HepG2 (cell line): ENCODE results near the gene SMARCD1. TPM values are rescaled to one million over a fixed set of nuclear protein-coding genes. Genes with fewer than 3 reads are reported as not detected.

Experiments
- ARID2 ChIP-seq: sonication (generic); formaldehyde crosslinking; IDR thresholded peaks from 2 replicates; pipeline ENCODE4 v1.8.1; 2022; ENCODE audit warnings: mild to moderate bottlenecking, missing genetic modification reagents, borderline replicate concordance
- CC2D1A ChIP-seq: sonication (generic); formaldehyde crosslinking; IDR thresholded peaks from 2 replicates; pipeline ENCODE4 v1.8.1; 2023; ENCODE audit warnings: mild to moderate bottlenecking, missing genetic modification reagents
- CENPT ChIP-seq: sonication (generic); formaldehyde crosslinking; IDR thresholded peaks from 2 replicates; pipeline ENCODE4 v1.8.0; 2022; ENCODE audit warnings: low read depth, mild to moderate bottlenecking, moderate library complexity, missing genetic modification reagents
- HES4 ChIP-seq: sonication (generic); formaldehyde crosslinking; IDR thresholded peaks from 2 replicates; pipeline ENCODE4 v1.9.0; 2021; ENCODE audit warnings: mild to moderate bottlenecking, missing genetic modification reagents, borderline replicate concordance
- KAT7 ChIP-seq: IDR thresholded peaks from 2 replicates; pipeline ENCODE4 v1.6.1; 2018; ENCODE audit warnings: borderline replicate concordance, missing compliant biosample characterization
- MLX ChIP-seq: IDR thresholded peaks from 2 replicates; pipeline ENCODE4 v1.6.1; 2016
- NCOA2 ChIP-seq: sonication (generic); formaldehyde crosslinking; IDR thresholded peaks from 2 replicates; pipeline ENCODE4 v1.8.0; 2022; ENCODE audit warnings: inconsistent platforms
- PHF20 ChIP-seq: sonication (generic); formaldehyde crosslinking; IDR thresholded peaks from 2 replicates; pipeline ENCODE4 v1.5.0; 2020; ENCODE audit warnings: mild to moderate bottlenecking, missing genetic modification reagents
- RFX1 ChIP-seq: fragments of 450-650 bp; IDR thresholded peaks from 2 replicates; pipeline ENCODE4 v1.6.1; 2017
- RORA ChIP-seq: sonication (generic); formaldehyde crosslinking; IDR thresholded peaks from 2 replicates; pipeline ENCODE4 v1.5.0; 2020; ENCODE audit warnings: mild to moderate bottlenecking, missing genetic modification reagents, moderate library complexity
- SSRP1 ChIP-seq: IDR thresholded peaks from 2 replicates; pipeline ENCODE4 v1.6.1; 2016; ENCODE audit warnings: control low read depth
- ZMYM3 ChIP-seq: sonication (generic); formaldehyde crosslinking; IDR thresholded peaks from 2 replicates; pipeline ENCODE4 v1.5.1; 2020; ENCODE audit warnings: mild to moderate bottlenecking, missing genetic modification reagents
- ZNF180 ChIP-seq: sonication (generic); formaldehyde crosslinking; IDR thresholded peaks from 2 replicates; pipeline ENCODE4 v1.4.0; 2020; ENCODE audit warnings: low read depth, missing genetic modification reagents, borderline replicate concordance
- ZNF432 ChIP-seq: sonication (generic); formaldehyde crosslinking; IDR thresholded peaks from 2 replicates; pipeline ENCODE4 v1.5.0; 2020; ENCODE audit warnings: missing genetic modification reagents, mild to moderate bottlenecking, borderline replicate concordance
- ZNF451 ChIP-seq: sonication (generic); formaldehyde crosslinking; IDR thresholded peaks from 2 replicates; pipeline ENCODE4 v1.5.0; 2020; ENCODE audit warnings: mild to moderate bottlenecking, missing genetic modification reagents
- ZNF580 ChIP-seq: IDR thresholded peaks from 2 replicates; pipeline ENCODE4 v1.6.1; 2016; ENCODE audit warnings: low read depth, borderline replicate concordance
- ZNF704 ChIP-seq: sonication (generic); formaldehyde crosslinking; IDR thresholded peaks from 2 replicates; pipeline ENCODE4 v1.8.1; 2023; ENCODE audit warnings: mild to moderate bottlenecking, inconsistent platforms, moderate library complexity, missing genetic modification reagents, borderline replicate concordance
- ZNF724P ChIP-seq: sonication (generic); formaldehyde crosslinking; IDR thresholded peaks from 2 replicates; pipeline ENCODE4 v1.8.0; 2022; ENCODE audit warnings: missing genetic modification reagents, borderline replicate concordance
- ZNF737 ChIP-seq: sonication (generic); formaldehyde crosslinking; IDR thresholded peaks from 2 replicates; pipeline ENCODE4 v1.5.0; 2020; ENCODE audit warnings: missing genetic modification reagents, mild to moderate bottlenecking, borderline replicate concordance
- ZNF781 ChIP-seq: sonication (generic); formaldehyde crosslinking; IDR thresholded peaks from 2 replicates; pipeline ENCODE4 v1.5.1; 2020; ENCODE audit warnings: borderline replicate concordance, mild to moderate bottlenecking, missing genetic modification reagents; ENCODE audit errors: not compliant biosample characterization
- ZZZ3 ChIP-seq: sonication (generic); formaldehyde crosslinking; IDR thresholded peaks from 2 replicates; pipeline ENCODE4 v1.4.0; 2020; ENCODE audit warnings: missing genetic modification reagents, mild to moderate bottlenecking, borderline replicate concordance
- polyA plus RNA-seq, 8 experiments: library from polyadenylated mRNA; depleted of rRNA in 3 of 8; stranded (reverse) in 7 of 8; unstranded in 1 of 8; fragments of >200 nt; fragmentation: Illumina TruSeq in 4 of 8; extraction: Trizol in 4 of 8; gene quantifications; 2 replicates each; pipeline versions ENCODE4 v1.2.1 to v1.2.3, GENCODE V29; 2011 to 2016; ENCODE audit warnings: low read depth in 4 of 8, missing spikeins in 1 of 8, mixed read lengths in 1 of 8; ENCODE audit not compliant: insufficient read depth in 1 of 8
- total RNA-seq, 5 experiments: library from RNA; depleted of rRNA; stranded (reverse); fragments of >200 nt; fragmentation: Illumina TruSeq; extraction: Trizol; gene quantifications; 2 replicates each; pipeline ENCODE4 v1.2.3, GENCODE V29; 2016; ENCODE audit warnings: low read depth in 1 of 5
- TF ChIP-seq, protein P1 (sequence below): IDR thresholded peaks from 2 replicates; pipeline ENCODE4 v1.4.0; 2020; ENCODE audit warnings: mild to moderate bottlenecking, missing genetic modification reagents
- TF ChIP-seq, protein P2 (sequence below): sonication (generic); formaldehyde crosslinking; IDR thresholded peaks from 2 replicates; pipeline ENCODE4 v1.8.0; 2022; ENCODE audit warnings: missing genetic modification reagents, mild to moderate bottlenecking, inconsistent platforms, borderline replicate concordance

SMARCD1 gene
- total and polyA plus RNA-seq, 2 of the 13 experiments (the other 11 are each of a cell fraction or from before 2014, with no cell fraction given): 51.7 to 54.6 TPM

- no peak for TF ChIP-seq CC2D1A (CRISPR knock-in tag)
- 0 out of 2 replicates have a peak, but pooled peaks have one; percentile 9 for TF ChIP-seq ZZZ3 (CRISPR knock-in tag)
- TF ChIP-seq ZNF580 (CRISPR knock-in tag): no peak
- TF ChIP-seq ZNF737 (CRISPR knock-in tag): 0 out of 2 replicates have a peak, but pooled peaks have one; percentile 3
- peak; percentile 78; the same call in 1 of the 2 replicates for TF ChIP-seq ZNF704 (CRISPR knock-in tag)
- TF ChIP-seq RFX1: no peak
- TF ChIP-seq ZNF180: no peak
- TF ChIP-seq, protein P1, sequence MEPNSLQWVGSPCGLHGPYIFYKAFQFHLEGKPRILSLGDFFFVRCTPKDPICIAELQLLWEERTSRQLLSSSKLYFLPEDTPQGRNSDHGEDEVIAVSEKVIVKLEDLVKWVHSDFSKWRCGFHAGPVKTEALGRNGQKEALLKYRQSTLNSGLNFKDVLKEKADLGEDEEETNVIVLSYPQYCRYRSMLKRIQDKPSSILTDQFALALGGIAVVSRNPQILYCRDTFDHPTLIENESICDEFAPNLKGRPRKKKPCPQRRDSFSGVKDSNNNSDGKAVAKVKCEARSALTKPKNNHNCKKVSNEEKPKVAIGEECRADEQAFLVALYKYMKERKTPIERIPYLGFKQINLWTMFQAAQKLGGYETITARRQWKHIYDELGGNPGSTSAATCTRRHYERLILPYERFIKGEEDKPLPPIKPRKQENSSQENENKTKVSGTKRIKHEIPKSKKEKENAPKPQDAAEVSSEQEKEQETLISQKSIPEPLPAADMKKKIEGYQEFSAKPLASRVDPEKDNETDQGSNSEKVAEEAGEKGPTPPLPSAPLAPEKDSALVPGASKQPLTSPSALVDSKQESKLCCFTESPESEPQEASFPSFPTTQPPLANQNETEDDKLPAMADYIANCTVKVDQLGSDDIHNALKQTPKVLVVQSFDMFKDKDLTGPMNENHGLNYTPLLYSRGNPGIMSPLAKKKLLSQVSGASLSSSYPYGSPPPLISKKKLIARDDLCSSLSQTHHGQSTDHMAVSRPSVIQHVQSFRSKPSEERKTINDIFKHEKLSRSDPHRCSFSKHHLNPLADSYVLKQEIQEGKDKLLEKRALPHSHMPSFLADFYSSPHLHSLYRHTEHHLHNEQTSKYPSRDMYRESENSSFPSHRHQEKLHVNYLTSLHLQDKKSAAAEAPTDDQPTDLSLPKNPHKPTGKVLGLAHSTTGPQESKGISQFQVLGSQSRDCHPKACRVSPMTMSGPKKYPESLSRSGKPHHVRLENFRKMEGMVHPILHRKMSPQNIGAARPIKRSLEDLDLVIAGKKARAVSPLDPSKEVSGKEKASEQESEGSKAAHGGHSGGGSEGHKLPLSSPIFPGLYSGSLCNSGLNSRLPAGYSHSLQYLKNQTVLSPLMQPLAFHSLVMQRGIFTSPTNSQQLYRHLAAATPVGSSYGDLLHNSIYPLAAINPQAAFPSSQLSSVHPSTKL (CRISPR knock-in tag): no peak
- no peak for TF ChIP-seq SSRP1
- TF ChIP-seq KAT7 (CRISPR knock-in tag): peak; percentile 61; the same call in 1 of the 2 replicates
- no peak for TF ChIP-seq ZNF781 (CRISPR knock-in tag)
- no peak for TF ChIP-seq CENPT
- TF ChIP-seq ZNF451 (CRISPR knock-in tag): no peak
- 0 out of 2 replicates have a peak, but pooled peaks have one; percentile 68 for TF ChIP-seq HES4 (CRISPR knock-in tag)
- TF ChIP-seq, protein P2, sequence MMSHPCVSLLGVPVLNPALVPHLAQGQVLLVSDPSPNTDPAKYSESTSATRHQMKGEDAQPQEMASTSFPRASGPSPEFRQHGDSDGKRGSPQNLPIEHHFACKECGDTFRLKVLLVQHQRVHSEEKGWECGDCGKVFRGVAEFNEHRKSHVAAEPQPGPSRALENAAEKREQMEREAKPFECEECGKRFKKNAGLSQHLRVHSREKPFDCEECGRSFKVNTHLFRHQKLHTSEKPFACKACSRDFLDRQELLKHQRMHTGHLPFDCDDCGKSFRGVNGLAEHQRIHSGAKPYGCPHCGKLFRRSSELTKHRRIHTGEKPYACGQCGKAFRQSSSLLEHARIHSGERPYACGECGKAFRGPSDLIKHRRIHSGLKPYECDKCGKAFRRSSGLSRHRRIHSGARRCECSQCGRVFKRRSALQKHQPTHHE: no peak
- no peak for TF ChIP-seq RORA (CRISPR knock-in tag)
- TF ChIP-seq ZNF724P (CRISPR knock-in tag): no peak; the same call in 1 of the 2 replicates
- 0 out of 2 replicates have a peak, but pooled peaks have one; percentile 68 for TF ChIP-seq ARID2
- TF ChIP-seq PHF20: peak; percentile 66; the same call in 1 of the 2 replicates
- TF ChIP-seq NCOA2 (CRISPR knock-in tag): no peak
- TF ChIP-seq MLX (CRISPR knock-in tag): no peak
- no peak for TF ChIP-seq ZNF432
- no peak for TF ChIP-seq ZMYM3 (CRISPR knock-in tag)
Measured at GRCh38 chr12:50112456-50113218, 27.5 kb downstream of the SMARCD1 start (continued).
